GDM1 (cell line): ENCODE results near the gene GPC3.
"Not testable (repeated sequence)": the region's sequence is repeated elsewhere in the genome, so short reads cannot be mapped to it uniquely, and the experiment has no call there.

Experiments used
- DNase-seq: peaks from one replicate; lab custom pipeline; 2025; lab: John Stamatoyannopoulos, UW

GPC3 gene

GRCh38 chrX:133559909-133560308 is 425.5 kb downstream of the GPC3 start:
- no peak for DNase-seq

GRCh38 chrX:133555782-133556458 is 429.5 kb downstream of the GPC3 start:
- no peak for DNase-seq

GRCh38 chrX:133550665-133551485 is 434.5 kb downstream of the GPC3 start:
- no peak for DNase-seq

GRCh38 chrX:133549295-133549933 is 436.0 kb downstream of the GPC3 start:
- no peak for DNase-seq

GRCh38 chrX:133546441-133546840 is 439.0 kb downstream of the GPC3 start:
- no peak for DNase-seq

GRCh38 chrX:133544778-133545177 is 440.6 kb downstream of the GPC3 start:
- DNase-seq, result no peak

GRCh38 chrX:133544115-133544514 is 441.3 kb downstream of the GPC3 start:
- no peak for DNase-seq

- no peak for DNase-seq
Measured at GRCh38 chrX:133543654-133544053, 441.7 kb downstream of the GPC3 start.

- no peak for DNase-seq
Measured at GRCh38 chrX:133542476-133542875, 442.9 kb downstream of the GPC3 start.

GRCh38 chrX:133541021-133541420 is 444.4 kb downstream of the GPC3 start:
- no peak for DNase-seq

GRCh38 chrX:133538148-133538547 is 447.2 kb downstream of the GPC3 start:
- DNase-seq, result no peak

GRCh38 chrX:133537142-133537541 is 448.3 kb downstream of the GPC3 start:
- no peak for DNase-seq

GRCh38 chrX:133535066-133535465 is 450.3 kb downstream of the GPC3 start:
- no peak for DNase-seq

GRCh38 chrX:133534172-133534571 is 451.2 kb downstream of the GPC3 start:
- no peak for DNase-seq

- DNase-seq, result no peak
Measured at GRCh38 chrX:133533249-133533648, 452.1 kb downstream of the GPC3 start.

- DNase-seq, result no peak
Measured at GRCh38 chrX:133530960-133531359, 454.4 kb downstream of the GPC3 start.

GRCh38 chrX:133529578-133529977 is 455.8 kb downstream of the GPC3 start:
- no peak for DNase-seq

GRCh38 chrX:133527825-133528224 is 457.6 kb downstream of the GPC3 start:
- DNase-seq, result no peak

GRCh38 chrX:133527415-133527814 is 458.0 kb downstream of the GPC3 start:
- DNase-seq, result no peak

GRCh38 chrX:133526773-133527172 is 458.6 kb downstream of the GPC3 start:
- DNase-seq, result not testable (repeated sequence)

GRCh38 chrX:133523526-133523925 is 461.9 kb downstream of the GPC3 start:
- DNase-seq, result no peak

GRCh38 chrX:133523081-133523487 is 462.3 kb downstream of the GPC3 start:
- DNase-seq, result no peak

- DNase-seq, result no peak
Measured at GRCh38 chrX:133516686-133517085, 468.7 kb downstream of the GPC3 start.
